ENCODE results near the gene EVI5.

- no peak for TF ChIP-seq CTCF (IDR thresholded peaks at IDR 0.05)
- TF ChIP-seq EZH2phosphoT487 (IDR thresholded peaks at IDR 0.05) = no peak
These were observed 19.9 kb upstream of the EVI5 start for GRCh38 chr1:92804721-92805201.

Data from neural progenitor cell (in vitro differentiated cells).